GM10248 (cell line): ENCODE data around the gene CPN2.

Source experiments
- CTCF ChIA-PET: fragments of 300-600 bp; sonication (Branson Sonifier 250); formaldehyde crosslinking; extraction: SDS; loops from one replicate; lab custom pipeline; 2021; ENCODE audit warnings: antibody characterized with exemption; lab: Yijun Ruan, JAX
- POLR2A ChIA-PET: fragments of 350-650 bp; sonication (Branson Sonifier 250); formaldehyde crosslinking; extraction: SDS; loops from one replicate; lab custom pipeline; 2020; ENCODE audit warnings: antibody characterized with exemption; lab: Yijun Ruan, JAX
- DNase-seq: peaks from one replicate; pipeline ENCODE4 v3.0.0; 2012; ENCODE audit errors: extremely low spot score
- TF ChIP-seq, protein P1 (sequence below): IDR thresholded peaks from 2 replicates; pipeline ENCODE4 v1.5.1; 2012; ENCODE audit warnings: mild to moderate bottlenecking, low read depth; ENCODE audit errors: extremely low read depth, missing control alignments, control extremely low read depth

The CPN2 gene

DNA sequence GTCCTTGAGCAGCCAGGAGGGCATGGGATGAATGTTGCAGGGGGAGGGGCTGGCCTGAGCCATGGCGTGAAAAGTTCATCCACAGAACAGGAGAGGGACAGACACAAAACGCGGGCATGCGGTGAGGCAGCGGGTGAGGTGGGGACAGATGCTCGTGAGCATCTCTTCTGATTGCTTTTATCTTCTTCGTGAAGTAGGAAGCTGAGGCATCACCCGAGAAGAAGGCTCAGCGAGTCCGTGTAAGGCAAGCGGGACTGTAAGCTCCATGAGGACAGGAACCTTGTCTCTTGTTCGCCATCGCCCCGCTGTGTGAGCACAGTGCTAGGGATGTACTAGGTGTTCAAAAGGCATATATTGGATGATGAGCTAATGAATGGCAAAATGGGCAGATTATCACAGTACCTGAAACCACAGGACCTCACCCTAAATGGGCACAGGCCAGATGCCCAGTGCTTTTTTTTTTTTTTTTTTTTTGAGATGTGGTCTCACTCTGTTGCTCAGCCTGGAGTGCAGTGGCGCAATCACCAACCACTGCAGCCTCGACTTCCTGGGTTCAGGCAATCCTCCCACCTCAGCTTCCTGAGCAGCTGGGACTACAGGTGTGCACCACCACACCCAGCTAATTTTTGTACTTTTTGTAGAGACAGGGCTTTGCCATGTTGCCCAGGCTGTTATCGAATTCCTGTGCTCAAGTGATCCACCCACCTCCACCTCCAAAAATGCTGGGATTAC lies 46.8 kb downstream of the CPN2 start:
- ChIA-PET CTCF (interaction anchor here (0.8 to 2.2 kb wide), 5 partner anchors 10 to 523 kb away, joined by 3 to 22 read pairs (median 5); no protein-coding TSS in a partner anchor), POLR2A (no interaction called here)
- DNase-seq: no peak
- TF ChIP-seq, protein P1, sequence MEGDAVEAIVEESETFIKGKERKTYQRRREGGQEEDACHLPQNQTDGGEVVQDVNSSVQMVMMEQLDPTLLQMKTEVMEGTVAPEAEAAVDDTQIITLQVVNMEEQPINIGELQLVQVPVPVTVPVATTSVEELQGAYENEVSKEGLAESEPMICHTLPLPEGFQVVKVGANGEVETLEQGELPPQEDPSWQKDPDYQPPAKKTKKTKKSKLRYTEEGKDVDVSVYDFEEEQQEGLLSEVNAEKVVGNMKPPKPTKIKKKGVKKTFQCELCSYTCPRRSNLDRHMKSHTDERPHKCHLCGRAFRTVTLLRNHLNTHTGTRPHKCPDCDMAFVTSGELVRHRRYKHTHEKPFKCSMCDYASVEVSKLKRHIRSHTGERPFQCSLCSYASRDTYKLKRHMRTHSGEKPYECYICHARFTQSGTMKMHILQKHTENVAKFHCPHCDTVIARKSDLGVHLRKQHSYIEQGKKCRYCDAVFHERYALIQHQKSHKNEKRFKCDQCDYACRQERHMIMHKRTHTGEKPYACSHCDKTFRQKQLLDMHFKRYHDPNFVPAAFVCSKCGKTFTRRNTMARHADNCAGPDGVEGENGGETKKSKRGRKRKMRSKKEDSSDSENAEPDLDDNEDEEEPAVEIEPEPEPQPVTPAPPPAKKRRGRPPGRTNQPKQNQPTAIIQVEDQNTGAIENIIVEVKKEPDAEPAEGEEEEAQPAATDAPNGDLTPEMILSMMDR: no peak

DNA sequence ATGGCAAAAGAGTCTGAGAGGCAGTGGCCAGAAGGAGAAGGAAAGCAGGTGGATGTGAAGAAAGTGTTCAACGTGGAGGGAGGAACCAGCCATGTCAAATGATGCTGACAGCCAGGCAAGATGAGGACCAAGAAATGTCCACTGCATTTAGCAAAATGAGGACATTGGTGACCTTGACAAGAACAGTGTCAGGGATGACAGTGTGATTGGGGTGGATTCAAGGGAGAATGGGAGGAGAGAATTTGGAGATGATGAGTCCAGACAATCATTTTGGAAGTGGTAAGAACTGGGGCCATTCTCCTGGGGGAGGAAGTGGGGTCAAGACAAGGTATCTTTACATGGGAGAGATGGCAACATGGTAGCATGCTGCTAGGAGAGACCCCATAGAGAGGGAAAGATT lies 47.4 kb downstream of the CPN2 start:
- DNase-seq: no peak
- TF ChIP-seq, protein P1: no peak
- POLR2A ChIA-PET: no interaction called here
- CTCF ChIA-PET: interaction anchor here (1.7 to 2.2 kb wide), 2 partner anchors 11 to 40 kb away, joined by 5 to 22 read pairs; no protein-coding TSS in a partner anchor

DNA sequence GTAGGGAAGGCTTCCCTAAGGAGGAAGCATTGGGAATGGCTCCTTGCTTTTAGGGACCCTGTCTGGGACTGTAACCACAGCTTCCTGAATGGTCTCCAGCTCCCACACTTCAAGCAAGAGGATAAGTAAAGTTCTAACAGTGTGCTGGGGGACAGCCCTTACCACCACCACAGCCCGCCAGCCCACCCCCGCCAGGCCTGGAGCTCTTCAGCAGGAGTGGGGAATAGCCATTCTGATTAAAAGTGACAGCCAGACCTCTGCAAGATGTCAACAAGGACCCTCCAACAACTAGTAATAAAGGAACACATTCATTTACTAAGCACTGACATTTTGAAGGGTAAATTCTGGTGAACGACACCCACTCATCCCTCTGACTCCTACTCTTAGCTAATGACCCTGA lies 49.4 kb downstream of the CPN2 start:
- CTCF ChIA-PET: interaction anchor here (0.8 to 2.2 kb wide), 2 partner anchors 14 to 190 kb away, joined by 3 to 12 read pairs; no protein-coding TSS in a partner anchor
- DNase-seq: no peak
- TF ChIP-seq, protein P1: no peak
- POLR2A ChIA-PET: interaction anchor here (0.6 kb wide), 1 partner anchor 244 kb away, joined by 3 read pairs; no protein-coding TSS in a partner anchor

DNA sequence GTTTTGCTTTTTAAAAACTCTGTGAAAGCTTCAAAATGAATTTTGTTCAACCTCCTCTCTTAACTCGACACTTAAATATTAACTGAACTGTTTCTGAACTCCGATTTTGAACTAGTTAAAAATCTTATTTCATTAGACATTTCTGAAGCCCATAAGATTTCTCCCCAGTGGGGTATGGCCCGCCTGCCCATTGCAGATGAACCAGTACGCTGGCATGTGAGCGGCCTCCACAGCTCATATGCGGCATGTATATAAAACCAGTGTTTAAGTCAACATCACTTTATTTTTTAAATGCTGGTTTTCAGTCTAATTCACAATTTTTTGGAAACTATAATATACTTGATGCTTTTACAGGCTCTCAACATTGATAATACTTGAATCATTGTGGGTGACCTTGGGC lies 50.2 kb downstream of the CPN2 start:
- TF ChIP-seq, protein P1: no peak
- CTCF ChIA-PET: interaction anchor here (2.2 kb wide), 1 partner anchor 15 kb away, joined by 12 read pairs; no protein-coding TSS in a partner anchor
- POLR2A ChIA-PET: no interaction called here
- DNase-seq: no peak

DNA sequence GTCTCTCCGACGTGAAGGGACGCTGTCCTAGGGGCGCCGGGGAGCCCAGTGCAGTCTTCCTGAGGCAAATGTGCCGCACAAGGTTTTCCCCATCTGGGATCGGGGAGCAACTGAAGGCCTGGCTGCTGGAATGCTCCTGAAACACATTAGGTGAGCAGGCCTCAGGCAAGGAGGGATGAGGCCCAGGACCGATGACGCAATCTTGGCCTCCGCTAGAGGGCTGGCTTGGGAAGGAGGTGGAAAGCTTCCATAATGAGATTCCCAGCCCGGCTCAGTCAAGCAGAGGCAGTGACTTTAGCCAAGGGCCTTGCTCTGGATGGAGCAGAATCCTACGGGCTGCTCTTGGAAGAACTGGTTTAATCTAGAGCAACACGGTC lies 50.8 kb downstream of the CPN2 start:
- TF ChIP-seq, protein P1: no peak
- no peak for DNase-seq
- ChIA-PET CTCF (interaction anchor here (1.1 to 2.2 kb wide), 2 partner anchors 13 to 16 kb away, joined by 3 to 12 read pairs; no protein-coding TSS in a partner anchor), POLR2A (no interaction called here)

DNA sequence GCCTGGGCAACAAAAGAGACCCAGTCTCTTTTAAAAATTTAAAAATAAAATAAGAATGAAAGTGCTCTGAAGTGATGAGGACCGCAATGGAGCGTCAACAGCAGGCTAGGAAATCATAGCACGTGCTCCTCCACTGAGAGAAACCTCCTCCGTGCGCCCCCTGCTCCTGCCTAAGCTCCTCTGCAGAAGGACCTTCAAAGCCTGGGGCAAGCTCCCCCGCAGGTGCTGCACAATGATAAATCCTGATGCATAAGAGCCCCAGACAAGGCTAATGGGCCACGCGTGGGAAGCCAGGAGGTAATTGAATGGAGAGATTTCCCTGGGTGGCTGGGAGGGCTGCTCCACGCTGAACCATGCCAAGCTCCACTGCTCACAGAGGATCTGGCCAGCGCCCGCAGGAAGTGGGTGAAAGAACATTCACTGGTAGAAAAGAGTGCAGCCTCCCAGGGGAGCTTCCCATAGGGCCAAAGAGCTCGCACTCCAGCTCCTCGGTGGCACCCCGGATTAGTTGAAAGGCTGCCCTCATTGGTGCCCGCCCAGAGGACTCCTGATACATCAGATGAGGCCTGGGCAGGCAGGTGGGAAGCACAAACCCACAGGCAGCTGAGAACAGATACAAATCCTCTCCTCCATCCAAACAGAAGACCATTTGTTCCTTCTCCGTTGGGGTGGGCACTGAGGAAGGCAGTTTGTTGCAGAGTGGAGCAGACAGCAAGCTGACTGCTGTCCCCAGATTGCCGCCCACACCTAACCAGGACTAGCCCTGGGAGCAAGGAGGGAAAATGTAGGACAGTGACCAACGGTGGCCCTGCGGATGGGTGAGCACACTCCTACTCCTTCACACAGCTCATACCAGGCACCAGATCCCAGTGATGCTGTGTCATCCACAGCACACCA lies 52.5 kb downstream of the CPN2 start:
- TF ChIP-seq, protein P1: no peak
- CTCF ChIA-PET: interaction anchor here (1.6 to 2.3 kb wide), 2 partner anchors 9 to 17 kb away, joined by 4 to 12 read pairs; no protein-coding TSS in a partner anchor
- POLR2A ChIA-PET: no interaction called here
- no peak for DNase-seq
